ENCODE results near the gene CAMTA1. TPM values are rescaled to one million over a fixed set of nuclear protein-coding genes. Genes with fewer than 3 reads are reported as not detected.

The CAMTA1 gene
- total RNA-seq, 2 donors from 2014 or later: 36.7 to 51.9 TPM

DNA sequence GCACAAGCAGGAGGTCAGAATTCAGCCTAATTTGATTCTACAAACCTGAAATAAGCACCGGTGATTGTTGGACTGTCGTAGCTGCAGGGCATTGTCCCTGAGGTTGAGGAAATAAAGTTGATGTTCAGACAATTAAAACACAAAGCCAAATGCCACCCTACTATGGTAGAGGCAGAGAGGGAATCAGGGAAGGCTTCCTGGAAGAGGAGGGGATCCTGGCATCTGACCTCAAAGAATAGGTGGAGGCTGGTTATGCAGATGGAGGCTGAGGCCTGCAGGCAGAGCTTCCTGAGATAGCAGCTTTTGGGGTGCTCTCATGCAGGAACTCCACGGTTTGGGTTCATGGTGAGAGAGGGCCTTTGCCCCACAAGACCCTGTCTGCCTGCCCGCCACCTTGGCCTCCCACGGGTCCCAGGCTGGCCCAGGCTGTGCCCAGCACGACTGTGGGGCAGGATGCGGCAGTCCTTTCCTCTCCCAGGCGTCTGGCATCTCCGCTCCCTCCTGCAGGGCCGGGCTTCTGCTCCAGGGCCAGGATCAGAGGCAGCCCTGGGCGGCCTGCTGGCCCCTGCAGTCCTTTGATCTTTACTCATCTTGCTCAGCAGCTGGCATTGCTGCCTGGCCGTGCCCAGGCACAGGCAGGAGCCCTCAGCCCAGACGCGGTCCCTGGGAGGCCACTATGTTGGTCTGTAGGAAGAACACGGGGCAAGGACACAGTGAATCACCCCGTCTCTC is 851.7 kb downstream of the CAMTA1 start:
- no peak for ATAC-seq (replicated peaks)
- no peak overlapping the region for H3K27ac Mint-ChIP-seq

GRCh38 chr1:7638078-7638477 is 852.8 kb downstream of the CAMTA1 start:
- Mint-ChIP-seq H3K4me3 (no peak overlapping the region), H3K4me1 (no peaks in the 10 kb centered on the region), H3K27me3 (peaks cover 10% of the 10 kb centered on the region), H3K27ac (no peak overlapping the region), H3K36me3 (ENCODE audit: low read depth) (no peaks in the 10 kb centered on the region), H3K9me3 (no peaks in the 10 kb centered on the region)
- ATAC-seq (replicated peaks): no peak

More for the DNA sequence above, 851.7 kb downstream of the CAMTA1 start:
- Mint-ChIP-seq H3K4me1 (no peaks in the 10 kb centered on the region), H3K9me3 (no peaks in the 10 kb centered on the region), H3K36me3 (ENCODE audit: low read depth) (no peaks in the 10 kb centered on the region), H3K4me3 (no peak overlapping the region), H3K27me3 (peaks cover 16% of the 10 kb centered on the region)

- peaks cover 4% of the 10 kb centered on the region for H3K27me3 Mint-ChIP-seq
- H3K9me3 Mint-ChIP-seq: no peaks in the 10 kb centered on the region
- ATAC-seq (replicated peaks): no peak
- H3K36me3 Mint-ChIP-seq (ENCODE audit: low read depth): no peaks in the 10 kb centered on the region
- H3K27ac Mint-ChIP-seq: no peak overlapping the region
- no peaks in the 10 kb centered on the region for H3K4me1 Mint-ChIP-seq
- H3K4me3 Mint-ChIP-seq: no peak overlapping the region
These were observed 854.3 kb downstream of the CAMTA1 start for GRCh38 chr1:7639435-7640131.

- Mint-ChIP-seq H3K4me3 (no peak overlapping the region), H3K27ac (no peak overlapping the region), H3K36me3 (ENCODE audit: low read depth) (no peaks in the 10 kb centered on the region), H3K9me3 (no peaks in the 10 kb centered on the region), H3K4me1 (no peaks in the 10 kb centered on the region), H3K27me3 (peaks cover 4% of the 10 kb centered on the region)
- ATAC-seq (replicated peaks): no peak
These were observed 855.1 kb downstream of the CAMTA1 start for GRCh38 chr1:7640350-7640749.

GRCh38 chr1:7640920-7641585 is 855.8 kb downstream of the CAMTA1 start:
- Mint-ChIP-seq H3K4me3 (no peak overlapping the region), H3K27ac (no peak overlapping the region), H3K36me3 (ENCODE audit: low read depth) (no peaks in the 10 kb centered on the region), H3K27me3 (peaks cover 4% of the 10 kb centered on the region), H3K4me1 (no peaks in the 10 kb centered on the region), H3K9me3 (no peaks in the 10 kb centered on the region)
- ATAC-seq (replicated peaks): no peak

DNA sequence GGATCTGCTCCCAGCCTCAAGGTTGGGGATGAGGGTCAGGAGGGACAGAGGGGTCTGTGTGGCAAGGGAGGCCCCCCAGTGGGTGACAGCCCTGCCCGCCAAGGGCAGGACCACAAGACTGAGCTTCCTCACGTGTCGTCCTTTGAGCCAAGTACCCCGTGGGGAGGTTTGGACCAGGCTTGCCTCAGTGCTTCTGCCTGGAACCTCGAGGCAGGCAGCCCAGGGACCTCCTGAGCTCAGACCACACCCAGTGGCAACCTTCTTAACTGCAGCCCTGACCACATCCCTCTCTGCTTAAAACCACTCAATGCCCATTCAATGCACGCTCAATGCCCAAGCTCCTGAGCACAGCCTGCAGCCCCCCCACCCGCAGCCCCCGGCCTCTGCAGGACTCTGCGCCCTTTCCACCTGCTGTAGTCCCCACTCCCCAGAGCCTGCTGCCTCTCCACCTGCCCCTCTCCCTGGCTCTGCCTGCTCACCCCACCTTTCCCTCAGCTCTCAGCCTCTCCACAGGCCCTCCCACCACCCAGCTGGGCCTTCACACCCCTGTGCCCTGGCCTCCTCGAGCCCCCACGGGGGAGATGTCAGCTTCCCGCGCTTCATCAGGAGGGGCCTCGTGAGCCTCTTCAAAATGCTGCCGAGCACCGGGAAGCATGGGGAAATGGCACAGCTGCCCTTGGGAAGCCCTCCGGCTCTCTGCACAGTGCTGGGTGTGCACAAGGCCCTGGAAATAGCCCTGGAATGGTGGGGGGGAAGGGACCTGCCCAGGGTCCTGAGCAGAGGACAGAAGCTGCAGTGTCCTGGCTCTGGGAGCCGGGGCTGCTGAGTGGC is 856.5 kb downstream of the CAMTA1 start:
- Mint-ChIP-seq H3K4me3 (no peak overlapping the region), H3K27ac (no peak overlapping the region), H3K9me3 (no peaks in the 10 kb centered on the region), H3K36me3 (ENCODE audit: low read depth) (no peaks in the 10 kb centered on the region), H3K27me3 (peaks cover 4% of the 10 kb centered on the region), H3K4me1 (no peaks in the 10 kb centered on the region)
- ATAC-seq (replicated peaks): no peak

DNA sequence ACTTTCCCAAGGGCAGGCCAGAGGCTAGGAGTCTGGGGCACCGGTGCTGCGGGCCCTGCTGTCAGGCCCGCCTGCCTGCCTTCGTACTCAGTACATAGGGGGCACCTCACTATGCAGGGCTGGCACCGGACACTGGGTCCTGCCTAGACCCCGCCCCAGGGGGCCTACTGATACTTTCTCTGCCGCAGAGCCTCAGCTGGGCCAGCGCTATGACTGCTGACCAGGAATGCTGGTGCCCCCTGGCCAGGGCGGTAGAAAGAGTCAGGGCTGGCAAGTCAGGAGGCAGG is 857.1 kb downstream of the CAMTA1 start:
- Mint-ChIP-seq H3K4me1 (no peaks in the 10 kb centered on the region), H3K4me3 (no peak overlapping the region), H3K27me3 (peaks cover 4% of the 10 kb centered on the region), H3K36me3 (ENCODE audit: low read depth) (no peaks in the 10 kb centered on the region), H3K9me3 (no peaks in the 10 kb centered on the region), H3K27ac (no peak overlapping the region)
- ATAC-seq (replicated peaks): no peak

GRCh38 chr1:7642781-7643529 is 857.7 kb downstream of the CAMTA1 start:
- Mint-ChIP-seq H3K27me3 (peaks cover 4% of the 10 kb centered on the region), H3K9me3 (no peaks in the 10 kb centered on the region), H3K4me3 (no peak overlapping the region), H3K27ac (no peak overlapping the region), H3K4me1 (no peaks in the 10 kb centered on the region), H3K36me3 (ENCODE audit: low read depth) (no peaks in the 10 kb centered on the region)
- no peak for ATAC-seq (replicated peaks)

GRCh38 chr1:7643530-7643929 is 858.3 kb downstream of the CAMTA1 start:
- no peak for ATAC-seq (replicated peaks)
- peaks cover 4% of the 10 kb centered on the region for H3K27me3 Mint-ChIP-seq
- no peaks in the 10 kb centered on the region for H3K36me3 Mint-ChIP-seq (ENCODE audit: low read depth)
- H3K27ac Mint-ChIP-seq: no peak overlapping the region
- no peak overlapping the region for H3K4me3 Mint-ChIP-seq
- H3K9me3 Mint-ChIP-seq: no peaks in the 10 kb centered on the region
- no peaks in the 10 kb centered on the region for H3K4me1 Mint-ChIP-seq

- no peak for ATAC-seq (replicated peaks)
- H3K4me1 Mint-ChIP-seq: no peaks in the 10 kb centered on the region
These were observed 858.8 kb downstream of the CAMTA1 start for GRCh38 chr1:7644086-7644485.

DNA sequence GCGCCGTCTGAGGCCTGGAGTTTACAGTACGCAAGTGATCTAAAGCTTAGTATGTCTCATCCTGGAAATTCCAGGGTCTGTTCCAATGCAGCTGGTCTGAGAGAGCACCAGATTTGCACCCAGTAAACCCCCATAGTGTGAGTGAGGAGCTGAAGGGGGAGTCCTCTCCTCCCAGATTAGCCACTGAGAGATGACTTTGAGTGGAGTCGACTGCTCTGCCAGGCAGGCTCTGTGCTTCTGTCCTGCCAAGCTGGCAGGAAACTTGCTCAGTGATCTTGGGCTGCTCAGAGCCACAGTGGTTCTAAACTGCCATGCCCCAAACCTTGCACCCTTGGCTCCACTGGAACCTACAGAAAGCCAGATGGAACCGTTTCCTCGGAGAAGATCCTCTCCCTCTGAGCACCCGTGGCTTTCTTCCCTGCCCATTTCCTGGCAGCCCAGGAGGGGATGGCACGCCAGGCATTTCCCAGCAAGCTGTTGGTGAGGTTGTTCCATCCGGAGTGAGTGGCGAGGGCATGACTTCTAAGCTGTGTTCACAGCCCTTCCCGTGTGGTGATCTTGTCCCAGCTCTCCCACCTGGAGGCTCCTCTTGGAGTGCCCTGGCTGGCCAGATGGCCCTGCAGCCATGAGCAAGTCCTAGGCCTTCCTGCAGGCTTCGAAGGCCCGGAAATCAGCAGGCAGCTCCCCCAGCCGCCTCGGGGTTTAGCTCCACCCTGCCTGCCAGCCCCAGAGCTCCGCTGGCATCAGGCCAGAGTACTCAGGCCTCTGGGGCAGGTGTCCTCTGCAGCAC is 859.9 kb downstream of the CAMTA1 start:
- Mint-ChIP-seq H3K36me3 (ENCODE audit: low read depth) (no peaks in the 10 kb centered on the region), H3K9me3 (no peaks in the 10 kb centered on the region), H3K4me3 (no peak overlapping the region), H3K27me3 (peaks cover 4% of the 10 kb centered on the region), H3K4me1 (no peaks in the 10 kb centered on the region), H3K27ac (no peak overlapping the region)
- ATAC-seq (replicated peaks): no peak

More at GRCh38 chr1:7644086-7644485, 858.8 kb downstream of the CAMTA1 start:
- no peak overlapping the region for H3K4me3 Mint-ChIP-seq
- no peaks in the 10 kb centered on the region for H3K36me3 Mint-ChIP-seq (ENCODE audit: low read depth)
- H3K27me3 Mint-ChIP-seq: peaks cover 4% of the 10 kb centered on the region
- no peak overlapping the region for H3K27ac Mint-ChIP-seq
- H3K9me3 Mint-ChIP-seq: no peaks in the 10 kb centered on the region

DNA sequence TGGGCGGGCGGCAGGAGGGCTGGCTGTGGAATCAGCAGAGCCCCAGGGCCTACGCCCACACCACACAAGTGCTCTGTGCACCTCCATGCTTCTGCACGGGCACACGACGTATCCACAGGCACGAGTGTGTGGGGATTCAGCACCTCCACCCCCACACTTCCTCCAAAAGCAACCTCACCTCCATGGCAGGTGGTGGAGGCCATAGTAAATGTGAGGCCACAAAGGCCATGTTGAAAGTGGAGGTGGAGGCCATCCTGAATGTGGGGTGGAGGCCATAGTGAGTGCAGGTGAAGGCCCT is 860.4 kb downstream of the CAMTA1 start:
- Mint-ChIP-seq H3K36me3 (ENCODE audit: low read depth) (no peaks in the 10 kb centered on the region), H3K27ac (no peak overlapping the region), H3K9me3 (no peaks in the 10 kb centered on the region), H3K4me3 (no peak overlapping the region), H3K27me3 (peaks cover under 1% of the 10 kb centered on the region), H3K4me1 (no peaks in the 10 kb centered on the region)
- ATAC-seq (replicated peaks): no peak

- no peaks in the 10 kb centered on the region for H3K36me3 Mint-ChIP-seq (ENCODE audit: low read depth)
- H3K27ac Mint-ChIP-seq: no peak overlapping the region
- no peaks in the 10 kb centered on the region for H3K9me3 Mint-ChIP-seq
- no peaks in the 10 kb centered on the region for H3K27me3 Mint-ChIP-seq
- no peaks in the 10 kb centered on the region for H3K4me1 Mint-ChIP-seq
- H3K4me3 Mint-ChIP-seq: no peak overlapping the region
- no peak for ATAC-seq (replicated peaks)
These were observed 860.9 kb downstream of the CAMTA1 start for GRCh38 chr1:7646164-7646563.

All from activated T-helper 17 cell treated with anti-CD3 and anti-CD28 coated beads, Interleukin-2, amount 50 U/mL, for 72 hours (primary cell).